Endothelial cell of umbilical vein (primary cell): Measurements from ENCODE around the gene GFPT1. TPM values are rescaled to one million over a fixed set of nuclear protein-coding genes. Genes with fewer than 3 reads are reported as not detected.

Experiments
- BruUV-seq: library from RNA; stranded (reverse); fragments of 400-500 nt; replicated peaks from 2 replicates; lab custom pipeline; 2021; lab: Mats Ljungman, UMichigan
- CTCF ChIA-PET: fragments of 300-600, 350-600 bp; sonication (Branson Sonifier 250); formaldehyde crosslinking; loops from one replicate; lab custom pipeline; 2021; ENCODE audit warnings: antibody characterized with exemption, inconsistent platforms; lab: Charles Lee
- POLR2A ChIA-PET: fragments of 300-600, 350-600 bp; sonication (Branson Sonifier 250); formaldehyde crosslinking; loops from one replicate; lab custom pipeline; 2021; ENCODE audit warnings: antibody characterized with exemption, inconsistent platforms; lab: Charles Lee
- DNase-seq: peaks from one replicate; pipeline ENCODE4 v3.0.0-alpha.2; 2011; ENCODE audit warnings: low read depth, low spot score
- FAIRE-seq: peaks from 2 replicates; lab custom pipeline; 2011; peaks lifted over from hg19 to GRCh38; lab: Jason Lieb, UNC
- H2AFZ ChIP-seq: 2 replicates; pipeline ENCODE4 v1.6.0; 2012; ENCODE audit warnings: low read depth, low read length, control low read depth, inconsistent platforms
- H3K27ac ChIP-seq: 2 replicates; pipeline ENCODE4 v1.5.1; 2011; ENCODE audit warnings: low read depth, mild to moderate bottlenecking, control low read depth, low read length, moderate library complexity; ENCODE audit not compliant: insufficient read depth
- H3K27me3 ChIP-seq, 2 experiments: 2 replicates each; pipeline versions ENCODE4 v1.6.0 to v1.6.1; 2011; ENCODE audit warnings: low read length in 2 of 2, mixed read lengths in 1 of 2; ENCODE audit not compliant: control insufficient read depth in 2 of 2, insufficient read depth in 2 of 2
- H3K36me3 ChIP-seq, 2 experiments: 2 replicates in 1 of 2; 3 replicates in 1 of 2; pipeline ENCODE4 v1.5.1; 2011; ENCODE audit warnings: low read length in 2 of 2, mild to moderate bottlenecking in 1 of 2, moderate library complexity in 1 of 2; ENCODE audit not compliant: control insufficient read depth in 2 of 2, insufficient read depth in 2 of 2; ENCODE audit errors: extremely low read depth in 1 of 2
- H3K4me1 ChIP-seq: 3 replicates; pipeline ENCODE4 v1.5.1; 2011; ENCODE audit warnings: mild to moderate bottlenecking, low read length; ENCODE audit not compliant: control insufficient read depth, insufficient read depth; ENCODE audit errors: extremely low read depth
- H3K4me2 ChIP-seq: 2 replicates; pipeline ENCODE4 v1.6.1; 2011; ENCODE audit warnings: low read length, control low read depth, mixed read lengths; ENCODE audit not compliant: insufficient read depth
- H3K4me3 ChIP-seq, 3 experiments: fragments of 200-600 bp in 1 of 3; sonication (generic), shearing (Covaris generic) in 1 of 3; replicated peaks in 1 of 3; 2 replicates each; pipeline ENCODE4 v1.5.1; 2011 to 2016; ENCODE audit warnings: control low read depth in 3 of 3, low read length in 3 of 3, mild to moderate bottlenecking in 2 of 3, inconsistent platforms in 1 of 3, low read depth in 1 of 3, moderate library complexity in 1 of 3; ENCODE audit not compliant: insufficient read depth in 1 of 3
- H3K79me2 ChIP-seq: 2 replicates; pipeline ENCODE4 v1.6.0; 2012; ENCODE audit warnings: low read length, inconsistent platforms; ENCODE audit not compliant: control insufficient read depth, insufficient read depth
- H3K9ac ChIP-seq: replicated peaks from 2 replicates; pipeline ENCODE3; 2011; ENCODE audit warnings: low read length, control low read depth; ENCODE audit not compliant: insufficient read depth; ENCODE audit errors: extremely low read depth
- H3K9me1 ChIP-seq: replicated peaks from 3 replicates; pipeline ENCODE4 v1.6.0; 2011; ENCODE audit warnings: mild to moderate bottlenecking, low read length; ENCODE audit not compliant: control insufficient read depth, insufficient read depth; ENCODE audit errors: extremely low read depth
- H3K9me3 ChIP-seq: replicated peaks from 2 replicates; pipeline ENCODE4 v1.5.1; 2012; ENCODE audit warnings: low read length, inconsistent platforms; ENCODE audit not compliant: control insufficient read depth, insufficient read depth
- H4K20me1 ChIP-seq: replicated peaks from 2 replicates; pipeline ENCODE3; 2011; ENCODE audit warnings: mild to moderate bottlenecking, low read length; ENCODE audit not compliant: control insufficient read depth, insufficient read depth; ENCODE audit errors: extremely low read depth
- CTCF ChIP-seq, 2 donors: IDR thresholded peaks; 1 replicate in 1 of 2; 2 replicates in 1 of 2; pipeline ENCODE4 v1.5.1; 2011; ENCODE audit warnings: low read length in 2 of 2, mild to moderate bottlenecking in 2 of 2, moderate library complexity in 2 of 2, control low read depth in 1 of 2, inconsistent platforms in 1 of 2, low read depth in 1 of 2; ENCODE audit not compliant: insufficient read depth in 1 of 2; ENCODE audit errors: extremely low read depth in 1 of 2
- EZH2 ChIP-seq: IDR thresholded peaks from 2 replicates; pipeline ENCODE4 v1.6.1; 2012; ENCODE audit warnings: borderline replicate concordance, low read depth, mild to moderate bottlenecking, moderate library complexity, low read length, inconsistent platforms; ENCODE audit not compliant: severe bottlenecking
- FOS ChIP-seq: IDR thresholded peaks from 2 replicates; pipeline ENCODE4 v1.6.1; 2011; ENCODE audit warnings: mild to moderate bottlenecking, low read length, moderate library complexity, borderline replicate concordance; ENCODE audit not compliant: insufficient read depth
- GATA2 ChIP-seq: IDR thresholded peaks from 2 replicates; pipeline ENCODE4 v1.7.0; 2011; ENCODE audit warnings: low read depth, mild to moderate bottlenecking, moderate library complexity, mixed read lengths, low read length; ENCODE audit not compliant: insufficient read length, insufficient read depth
- JUN ChIP-seq: IDR thresholded peaks from 2 replicates; pipeline ENCODE4 v1.6.1; 2011; ENCODE audit warnings: borderline replicate concordance, low read depth; ENCODE audit not compliant: insufficient read length, insufficient read depth
- MAX ChIP-seq: IDR thresholded peaks from 2 replicates; pipeline ENCODE4 v1.6.1; 2011; ENCODE audit not compliant: insufficient read depth, insufficient read length
- MYC ChIP-seq: IDR thresholded peaks from one replicate; pipeline ENCODE4 v1.6.1; 2011; ENCODE audit warnings: mild to moderate bottlenecking, low read depth, low read length
- POLR2A ChIP-seq: IDR thresholded peaks from 2 replicates; pipeline ENCODE4 v1.6.1; 2012; ENCODE audit warnings: low read depth, mild to moderate bottlenecking, control low read depth, low read length
- POLR2AphosphoS5 ChIP-seq: IDR thresholded peaks from 2 replicates; pipeline ENCODE4 v1.6.1; 2012; ENCODE audit warnings: low read depth, mild to moderate bottlenecking, control low read depth, low read length, moderate library complexity; ENCODE audit not compliant: insufficient read depth
- dilution Hi-C: fragments of 300-500 bp; cut with MboI; formaldehyde crosslinking; loops from one replicate; pipeline ENCODE4 v1.15.0; 2019; ENCODE audit warnings: low sequenced_read_pairs; ENCODE audit not compliant: extremely low pct_ligation_motif_present
- intact Hi-C: fragments of 100-400 bp; cut with micrococcal nuclease; formaldehyde crosslinking; loops from one replicate; pipeline ENCODE4 v1.10.0; 2022
- polyA plus RNA-seq, 4 experiments: library from polyadenylated mRNA; depleted of rRNA in 3 of 4; stranded (reverse) in 3 of 4; unstranded in 1 of 4; fragments of >200 nt; gene quantifications; 2 replicates each; pipeline versions ENCODE4 v1.2.1 to v1.2.3, GENCODE V29; 2011 to 2012; ENCODE audit warnings: missing spikeins in 1 of 4
- total RNA-seq: library from RNA; stranded (reverse); gene quantifications from 2 replicates; pipeline ENCODE4 v1.2.3, GENCODE V29; 2021

The GFPT1 gene
- total and polyA plus RNA-seq, 2 donors (not counting 3 experiments of a cell fraction or from before 2014, with no cell fraction given): 8.8 to 38.7 TPM

DNA sequence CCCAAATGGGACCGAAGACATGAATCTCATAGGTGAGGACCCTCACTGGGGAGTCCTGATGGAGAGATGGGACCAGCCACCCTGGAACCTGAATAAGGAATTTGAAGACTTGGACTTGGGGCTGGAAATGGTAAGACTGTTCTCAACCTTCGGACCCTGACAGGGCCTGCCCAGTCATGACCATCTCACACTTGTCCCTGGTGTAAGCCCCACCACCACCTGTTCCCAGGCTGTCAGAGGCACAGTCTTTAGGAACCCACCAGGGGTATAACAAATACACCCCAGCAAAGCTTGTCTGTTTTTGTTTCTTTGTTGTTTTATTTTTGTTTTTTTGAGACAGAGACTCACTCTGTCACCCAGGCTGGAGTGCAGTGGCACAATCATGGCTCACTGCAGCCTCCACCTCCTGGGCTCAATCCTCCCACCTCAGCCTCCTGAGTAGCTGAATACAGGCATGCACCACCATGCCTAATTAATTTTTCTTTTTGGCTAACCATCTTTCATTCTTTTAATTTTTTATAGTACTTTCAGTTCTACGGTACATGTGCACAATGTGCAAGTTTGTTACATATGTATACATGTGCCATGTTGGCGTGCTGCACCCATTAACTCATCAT lies 106.1 kb downstream of the GFPT1 start:
- TF ChIP-seq POLR2A (no peak), MYC (no peak), FOS (no peak), POLR2AphosphoS5 (no peak), MAX (no peak), JUN (no peak), EZH2 (no peak), GATA2 (no peak), CTCF (IDR thresholded peaks at IDR 0.05; ENCODE audit: extremely low read depth in 1 of 2, insufficient read depth in 1 of 2, low read depth in 1 of 2, low read length in 2 of 2) (no peak)
- H3K27me3 ChIP-seq: no peaks in the 10 kb centered on the region
- DNase-seq (no peak), FAIRE-seq (no peak)
- dilution Hi-C loops: no loop called here
- H3K4me3 ChIP-seq: no peak overlapping the region
- no peak overlapping the region for H3K4me2 ChIP-seq
- H3K9ac ChIP-seq: no peak overlapping the region
- CTCF ChIA-PET: no interaction called here
- no peaks in the 10 kb centered on the region for H3K36me3 ChIP-seq
- peaks cover 5% of the 10 kb centered on the region for H3K4me1 ChIP-seq
- H3K9me3 ChIP-seq: no peaks in the 10 kb centered on the region
- H2AFZ ChIP-seq: no peak overlapping the region
- no peaks in the 10 kb centered on the region for H3K79me2 ChIP-seq
- no peaks in the 10 kb centered on the region for H4K20me1 ChIP-seq
- intact Hi-C loops: no loop called here
- BruUV-seq: no TSS peak
- POLR2A ChIA-PET: no interaction called here
- H3K9me1 ChIP-seq: no peaks in the 10 kb centered on the region
- H3K27ac ChIP-seq: no peak overlapping the region
